ENCODE data around the gene RPL10. TPM values are rescaled to one million over a fixed set of nuclear protein-coding genes. Genes with fewer than 3 reads are reported as not detected.

Gene RPL10
- total RNA-seq, 1 donor from 2014 or later, result 2,364 TPM

DNA sequence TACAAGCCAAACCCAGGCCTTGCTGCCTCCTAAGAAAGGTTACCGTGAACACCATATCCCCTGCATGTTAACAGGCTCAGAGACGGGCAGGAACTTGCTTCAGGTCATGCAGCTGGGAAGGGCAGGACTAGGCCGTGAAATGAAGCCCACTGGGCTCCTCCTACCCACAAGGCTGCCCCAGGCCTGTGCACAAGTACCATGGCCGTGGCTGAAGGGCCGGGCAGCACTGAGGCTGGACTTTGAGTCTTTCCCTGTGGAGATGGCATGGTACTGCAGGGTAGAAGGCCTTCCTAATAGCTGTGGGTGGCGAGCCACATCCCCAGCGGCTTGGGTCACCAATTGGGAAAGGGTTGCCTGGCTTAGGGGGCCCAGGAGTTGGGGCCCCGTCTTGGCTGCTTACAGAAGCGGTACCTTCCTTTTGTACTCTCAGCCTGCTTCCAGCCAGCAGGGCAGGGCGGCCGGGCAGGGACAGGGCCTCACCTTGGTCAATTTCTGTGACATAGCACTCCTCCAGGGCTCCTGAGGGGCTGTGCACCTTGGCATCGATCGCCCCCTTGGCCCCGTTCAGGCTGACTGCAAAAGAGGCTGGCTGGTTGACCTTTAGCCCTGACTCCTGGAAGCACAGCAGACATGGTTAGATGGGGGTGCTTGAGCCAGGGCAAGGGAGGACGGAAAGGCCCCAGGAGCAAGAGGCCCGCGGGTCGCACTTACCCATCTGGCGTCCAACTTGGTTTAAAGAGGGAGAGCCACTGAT lies 47.6 kb upstream of the RPL10 start:
- Mint-ChIP-seq H3K9me3 (ENCODE audit: low read depth) (peaks cover 3% of the 10 kb centered on the region), H3K27me3 (no peaks in the 10 kb centered on the region), H3K27ac (no peak overlapping the region), H3K36me3 (ENCODE audit: insufficient read depth) (peaks cover 4% of the 10 kb centered on the region), H3K4me3 (ENCODE audit: low read depth) (no peak overlapping the region), H3K4me1 (ENCODE audit: low read depth) (no peaks in the 10 kb centered on the region)
- TF ChIP-seq, protein P1, sequence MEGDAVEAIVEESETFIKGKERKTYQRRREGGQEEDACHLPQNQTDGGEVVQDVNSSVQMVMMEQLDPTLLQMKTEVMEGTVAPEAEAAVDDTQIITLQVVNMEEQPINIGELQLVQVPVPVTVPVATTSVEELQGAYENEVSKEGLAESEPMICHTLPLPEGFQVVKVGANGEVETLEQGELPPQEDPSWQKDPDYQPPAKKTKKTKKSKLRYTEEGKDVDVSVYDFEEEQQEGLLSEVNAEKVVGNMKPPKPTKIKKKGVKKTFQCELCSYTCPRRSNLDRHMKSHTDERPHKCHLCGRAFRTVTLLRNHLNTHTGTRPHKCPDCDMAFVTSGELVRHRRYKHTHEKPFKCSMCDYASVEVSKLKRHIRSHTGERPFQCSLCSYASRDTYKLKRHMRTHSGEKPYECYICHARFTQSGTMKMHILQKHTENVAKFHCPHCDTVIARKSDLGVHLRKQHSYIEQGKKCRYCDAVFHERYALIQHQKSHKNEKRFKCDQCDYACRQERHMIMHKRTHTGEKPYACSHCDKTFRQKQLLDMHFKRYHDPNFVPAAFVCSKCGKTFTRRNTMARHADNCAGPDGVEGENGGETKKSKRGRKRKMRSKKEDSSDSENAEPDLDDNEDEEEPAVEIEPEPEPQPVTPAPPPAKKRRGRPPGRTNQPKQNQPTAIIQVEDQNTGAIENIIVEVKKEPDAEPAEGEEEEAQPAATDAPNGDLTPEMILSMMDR (IDR thresholded peaks at IDR 0.05; ENCODE audit: unreplicated experiment), result no peak
- no peak for DNase-seq (ENCODE audit: low spot score, unreplicated experiment)

DNA sequence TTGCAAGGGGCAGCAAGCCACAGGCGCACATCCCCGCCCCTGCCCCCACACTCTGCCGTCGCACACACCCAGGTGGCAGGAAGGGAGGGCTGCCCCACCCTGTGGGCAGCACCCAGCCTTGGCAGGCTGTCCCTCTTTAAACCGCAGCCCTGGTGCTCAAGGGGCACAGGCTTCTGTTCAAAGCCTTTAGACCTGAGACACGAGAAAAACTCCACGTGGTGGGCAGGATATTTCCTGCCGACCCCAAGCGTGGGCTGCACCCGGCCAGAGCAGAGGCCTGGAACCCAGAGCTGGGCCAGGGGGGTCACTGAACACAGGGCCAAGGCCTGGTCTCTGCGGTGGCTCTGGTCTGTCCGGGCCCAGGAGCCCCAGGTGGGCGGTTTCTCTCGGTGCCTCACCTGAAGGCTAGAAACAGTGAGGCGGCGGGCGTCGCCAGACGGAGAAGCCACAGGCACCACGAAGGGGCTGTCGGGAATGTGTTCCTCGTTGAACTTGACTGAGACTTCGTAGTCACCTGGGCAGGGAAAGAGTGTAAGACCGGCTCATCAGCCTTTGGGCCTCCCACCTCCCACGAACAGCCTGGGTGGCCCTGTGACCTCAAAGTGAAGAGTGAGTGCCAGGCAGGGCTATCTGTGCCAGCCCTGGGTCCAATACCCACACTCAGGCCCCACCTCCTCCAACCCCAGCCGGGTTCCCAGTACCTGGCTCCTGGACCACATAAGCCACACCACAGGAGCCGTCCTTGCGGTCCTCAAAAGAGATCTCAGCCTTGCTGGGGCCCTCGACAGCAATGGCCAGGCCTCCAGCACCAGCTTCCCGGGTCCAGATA lies 46.8 kb upstream of the RPL10 start:
- Mint-ChIP-seq H3K4me1 (ENCODE audit: low read depth) (no peaks in the 10 kb centered on the region), H3K9me3 (ENCODE audit: low read depth) (peaks cover 3% of the 10 kb centered on the region), H3K4me3 (ENCODE audit: low read depth) (no peak overlapping the region), H3K36me3 (ENCODE audit: insufficient read depth) (peaks cover 6% of the 10 kb centered on the region), H3K27ac (no peak overlapping the region), H3K27me3 (no peaks in the 10 kb centered on the region)
- TF ChIP-seq, protein P1 (IDR thresholded peaks at IDR 0.05; ENCODE audit: unreplicated experiment), result no peak
- no peak for DNase-seq (ENCODE audit: low spot score, unreplicated experiment)

DNA sequence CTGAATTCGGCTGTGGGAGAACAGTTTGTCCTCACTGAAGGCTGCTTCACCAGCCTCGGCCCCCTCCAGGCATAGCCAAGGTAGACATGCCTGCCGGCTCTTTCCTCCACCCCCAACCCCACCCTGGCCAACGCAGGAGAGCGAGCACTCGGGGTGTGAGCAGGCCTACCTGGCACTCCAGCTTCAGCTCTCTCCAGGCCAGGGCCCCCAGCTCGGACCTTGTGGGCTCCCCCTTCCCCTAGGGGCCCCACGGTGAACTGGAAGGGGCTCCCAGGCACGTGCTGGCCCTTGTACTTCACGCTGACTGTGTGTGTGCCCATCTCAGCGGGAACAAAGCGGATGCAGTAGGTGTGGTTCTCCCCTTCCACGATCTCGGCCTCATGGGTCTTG lies 46.2 kb upstream of the RPL10 start:
- Mint-ChIP-seq H3K27me3 (no peaks in the 10 kb centered on the region), H3K4me3 (ENCODE audit: low read depth) (no peak overlapping the region), H3K36me3 (ENCODE audit: insufficient read depth) (peaks cover 7% of the 10 kb centered on the region), H3K9me3 (ENCODE audit: low read depth) (peaks cover 3% of the 10 kb centered on the region), H3K4me1 (ENCODE audit: low read depth) (no peaks in the 10 kb centered on the region), H3K27ac (no peak overlapping the region)
- TF ChIP-seq, protein P1 (IDR thresholded peaks at IDR 0.05; ENCODE audit: unreplicated experiment), result no peak
- DNase-seq (ENCODE audit: low spot score, unreplicated experiment), result no peak

DNA sequence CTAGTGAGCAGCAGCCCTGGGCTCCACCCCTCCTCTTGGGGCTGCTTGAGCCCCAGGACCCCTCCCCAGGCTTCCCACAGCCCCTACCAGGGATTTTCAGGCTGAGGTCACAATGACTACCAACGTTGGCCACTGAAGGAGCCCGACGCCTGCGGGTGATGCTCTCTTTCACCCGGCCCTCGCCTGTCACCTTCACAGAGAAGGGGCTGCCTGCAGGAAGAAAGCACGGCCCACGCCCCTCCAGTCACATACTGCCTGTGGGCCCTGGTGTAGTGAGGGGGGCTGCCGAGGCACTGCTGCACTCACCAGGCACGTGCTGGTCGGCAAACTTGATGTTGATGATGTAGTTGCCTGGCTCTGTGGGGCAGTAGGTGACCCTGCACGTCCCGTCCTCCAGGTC lies 45.7 kb upstream of the RPL10 start:
- H3K36me3 Mint-ChIP-seq (ENCODE audit: insufficient read depth), result peaks cover 3% of the 10 kb centered on the region
- TF ChIP-seq, protein P1 (IDR thresholded peaks at IDR 0.05; ENCODE audit: unreplicated experiment), result no peak
- no peak overlapping the region for H3K4me3 Mint-ChIP-seq (ENCODE audit: low read depth)
- no peaks in the 10 kb centered on the region for H3K4me1 Mint-ChIP-seq (ENCODE audit: low read depth)
- no peaks in the 10 kb centered on the region for H3K27me3 Mint-ChIP-seq
- DNase-seq (ENCODE audit: low spot score, unreplicated experiment), result no peak
- no peak overlapping the region for H3K27ac Mint-ChIP-seq
- H3K9me3 Mint-ChIP-seq (ENCODE audit: low read depth), result peaks cover under 1% of the 10 kb centered on the region

DNA sequence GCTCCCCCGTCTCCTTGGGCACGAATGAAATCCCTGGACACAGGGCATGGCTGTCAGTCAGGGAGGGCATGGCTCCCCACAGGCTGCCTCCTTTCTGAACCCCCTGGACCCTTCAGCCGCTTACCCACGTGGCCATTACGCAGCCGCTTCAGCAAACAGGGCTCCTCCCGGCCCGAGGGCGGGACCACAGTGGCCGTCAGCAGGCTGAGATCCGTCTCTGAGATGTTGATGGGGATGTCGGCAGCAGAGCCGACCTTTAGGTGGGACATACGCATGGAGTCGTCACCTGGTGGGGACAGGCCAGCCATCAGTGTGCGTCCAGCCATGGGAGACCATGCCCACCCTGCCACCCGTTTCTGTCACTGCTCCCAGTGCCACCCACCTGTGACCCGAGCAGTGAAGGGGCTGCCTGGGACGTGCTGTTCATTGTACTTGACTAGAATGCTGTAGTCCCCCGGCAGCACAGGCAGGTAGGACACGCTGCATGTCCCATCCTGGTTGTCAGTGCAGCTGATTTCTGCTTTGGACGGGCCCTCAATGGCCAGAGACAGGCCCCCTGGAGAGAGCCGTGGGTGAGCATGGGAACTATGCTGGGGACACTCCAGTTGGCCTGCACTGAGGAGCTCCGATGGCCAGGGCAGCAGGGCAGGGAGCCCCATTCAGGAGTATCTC lies 44.9 kb upstream of the RPL10 start:
- no peak overlapping the region for H3K4me3 Mint-ChIP-seq (ENCODE audit: low read depth)

More for the DNA sequence above, 44.9 kb upstream of the RPL10 start:
- H3K27me3 Mint-ChIP-seq, result no peaks in the 10 kb centered on the region
- no peak overlapping the region for H3K27ac Mint-ChIP-seq
- no peak for DNase-seq (ENCODE audit: low spot score, unreplicated experiment)
- H3K9me3 Mint-ChIP-seq (ENCODE audit: low read depth), result no peaks in the 10 kb centered on the region
- no peaks in the 10 kb centered on the region for H3K4me1 Mint-ChIP-seq (ENCODE audit: low read depth)
- peaks cover 3% of the 10 kb centered on the region for H3K36me3 Mint-ChIP-seq (ENCODE audit: insufficient read depth)
- TF ChIP-seq, protein P1 (IDR thresholded peaks at IDR 0.05; ENCODE audit: unreplicated experiment), result no peak

Measured in progenitor cell of endocrine pancreas (in vitro differentiated cells).